Prostate gland (tissue), 2 donors: Measurements from ENCODE around the gene APPL2. TPM values are rescaled to one million over a fixed set of nuclear protein-coding genes. Genes with fewer than 3 reads are reported as not detected.

Experiments
- DNase-seq: peaks from one replicate; pipeline ENCODE4 v3.0.0-alpha.2; 2019; ENCODE audit warnings: low spot score
- H3K27ac ChIP-seq, 2 donors: fragments of 200-600 bp; sonication (generic); 2 replicates each; pipeline ENCODE4 v1.5.1; 2017 to 2019
- H3K27me3 ChIP-seq: fragments of 200-600 bp; sonication (generic); replicated peaks from 2 replicates; pipeline ENCODE4 v1.5.1; 2019; ENCODE audit not compliant: insufficient read depth
- H3K36me3 ChIP-seq, 2 donors: fragments of 200-600 bp; sonication (generic); 1 replicate in 1 of 2; 2 replicates in 1 of 2; pipeline versions ENCODE4 v1.5.1 to v1.8.1; 2017 to 2019
- H3K4me1 ChIP-seq: fragments of 200-600 bp; sonication (generic); replicated peaks from 2 replicates; pipeline ENCODE4 v1.5.1; 2019
- H3K4me3 ChIP-seq, 2 donors: fragments of 200-600 bp; sonication (generic); 2 replicates each; pipeline ENCODE4 v1.5.1; 2017 to 2019
- H3K9me3 ChIP-seq: fragments of 200-600 bp; sonication (generic); 2 replicates; pipeline ENCODE4 v1.5.1; 2017
- CTCF ChIP-seq, 4 experiments: fragments of 200-600 bp in 2 of 4; fragments of 450-650 bp in 2 of 4; sonication (generic) in 2 of 4; IDR thresholded peaks; 1 replicate in 3 of 4; 2 replicates in 1 of 4; pipeline ENCODE4 v1.5.1; 2016 to 2019; ENCODE audit warnings: antibody characterized with exemption in 4 of 4, mild to moderate bottlenecking in 2 of 4, moderate library complexity in 2 of 4
- POLR2A ChIP-seq: fragments of 450-650 bp; IDR thresholded peaks from one replicate; pipeline ENCODE4 v1.6.1; 2016; ENCODE audit warnings: antibody characterized with exemption, mild to moderate bottlenecking
- POLR2AphosphoS5 ChIP-seq: sonication (generic); formaldehyde crosslinking; IDR thresholded peaks from one replicate; pipeline ENCODE4 v1.6.1; 2017; ENCODE audit warnings: antibody characterized with exemption
- WGBS: methylation state at CpG from one replicate; pipeline ENCODE4 v1.1.5; 2018; 5-methylcytosine and 5-hydroxymethylcytosine counted together
- intact Hi-C: fragments of 100-400 bp; cut with DNase I; formaldehyde crosslinking; loops from one replicate; pipeline ENCODE4 v1.14.2; 2022
- total RNA-seq, 2 donors: library from RNA; depleted of rRNA; stranded (reverse); fragments of >200 nt; gene quantifications; one replicate each; pipeline ENCODE4 v1.1.0, GENCODE V29; 2016

Gene APPL2
- total RNA-seq, 2 donors from 2014 or later: 72.0 to 110 TPM

GRCh38 chr12:105221583-105222283, 14.2 kb downstream of the APPL2 start:
- 70% methylated on average over 18 of the region's 19 CpGs for WGBS
- H3K27ac ChIP-seq: peak overlapping the region; percentile 53 to 90
- TF ChIP-seq POLR2AphosphoS5: no peak
- no peak for TF ChIP-seq POLR2A
- no peak for TF ChIP-seq CTCF (IDR thresholded peaks at IDR 0.05)
- no peak overlapping the region for H3K4me3 ChIP-seq
- DNase-seq: no peak
- intact Hi-C loops: no loop called here
- H3K27me3 ChIP-seq: no peaks in the 10 kb centered on the region
- no peaks in the 10 kb centered on the region for H3K9me3 ChIP-seq
- H3K4me1 ChIP-seq: peaks cover 53% of the 10 kb centered on the region
- H3K36me3 ChIP-seq: no peaks in the 10 kb centered on the region

- Histone ChIP-seq H3K27ac (peak overlapping the region; percentile 69 to 90), H3K4me3 (no peak overlapping the region), H3K27me3 (no peaks in the 10 kb centered on the region), H3K4me1 (peaks cover 50% of the 10 kb centered on the region), H3K9me3 (no peaks in the 10 kb centered on the region), H3K36me3 (no peaks in the 10 kb centered on the region)
- no peak for DNase-seq
- TF ChIP-seq POLR2A: no peak
- TF ChIP-seq POLR2AphosphoS5: peak; percentile 25
- 67% methylated on average over 3 of the region's 3 CpGs for WGBS
- intact Hi-C loops: no loop called here
Observed at GRCh38 chr12:105220929-105221290, 15.1 kb downstream of the APPL2 start.

GRCh38 chr12:105220150-105220928, 15.6 kb downstream of the APPL2 start:
- TF ChIP-seq POLR2AphosphoS5 (no peak), POLR2A (no peak), CTCF (IDR thresholded peaks at IDR 0.05) (no peak)
- Histone ChIP-seq H3K4me3 (no peak overlapping the region), H3K27ac (peak overlapping the region; percentile 69 to 90), H3K36me3 (no peaks in the 10 kb centered on the region), H3K4me1 (peaks cover 50% of the 10 kb centered on the region), H3K9me3 (no peaks in the 10 kb centered on the region), H3K27me3 (no peaks in the 10 kb centered on the region)
- intact Hi-C loops: no loop called here
- no peak for DNase-seq
- 91% methylated on average over 6 of the region's 6 CpGs for WGBS

- WGBS: 66% methylated on average over 4 of the region's 4 CpGs
- peaks cover 50% of the 10 kb centered on the region for H3K4me1 ChIP-seq
Observed at GRCh38 chr12:105219261-105220028, 16.5 kb downstream of the APPL2 start.

More at GRCh38 chr12:105219261-105220028, 16.5 kb downstream of the APPL2 start:
- no peak for DNase-seq
- intact Hi-C loops: no loop called here
- TF ChIP-seq POLR2AphosphoS5: no peak
- TF ChIP-seq POLR2A: no peak
- no peak for TF ChIP-seq CTCF (IDR thresholded peaks at IDR 0.05)
- no peaks in the 10 kb centered on the region for H3K9me3 ChIP-seq
- H3K27me3 ChIP-seq: no peaks in the 10 kb centered on the region
- H3K4me3 ChIP-seq: no peak overlapping the region
- H3K27ac ChIP-seq: peak overlapping the region; percentile 69 to 90
- no peaks in the 10 kb centered on the region for H3K36me3 ChIP-seq
